Progenitor cell of endocrine pancreas (in vitro differentiated cells): ENCODE results near the gene IL23R. TPM values are rescaled to one million over a fixed set of nuclear protein-coding genes. Genes with fewer than 3 reads are reported as not detected.

Experiments used
- DNase-seq: peaks from one replicate; pipeline ENCODE4 v3.0.0; 2021; ENCODE audit warnings: low spot score; ENCODE audit not compliant: unreplicated experiment
- H3K27ac Mint-ChIP-seq: 2 replicates; pipeline ENCODE4 v1.8.0; 2021; ENCODE audit warnings: mild to moderate bottlenecking, moderate library complexity, mixed read lengths
- H3K27me3 Mint-ChIP-seq: 2 replicates; pipeline ENCODE4 v1.8.0; 2021; ENCODE audit warnings: mixed read lengths
- H3K36me3 Mint-ChIP-seq: 2 replicates; pipeline ENCODE4 v1.8.0; 2022; ENCODE audit warnings: mixed read lengths; ENCODE audit not compliant: insufficient read depth
- H3K4me1 Mint-ChIP-seq: 2 replicates; pipeline ENCODE4 v1.8.0; 2021; ENCODE audit warnings: low read depth, mixed read lengths
- H3K4me3 Mint-ChIP-seq: 2 replicates; pipeline ENCODE4 v1.8.0; 2021; ENCODE audit warnings: low read depth, mild to moderate bottlenecking, moderate library complexity, mixed read lengths
- H3K9me3 Mint-ChIP-seq: 2 replicates; pipeline ENCODE4 v1.8.0; 2021; ENCODE audit warnings: low read depth, mixed read lengths
- total RNA-seq: library from RNA; stranded (reverse); gene quantifications from 2 replicates; pipeline ENCODE4 v1.2.1, GENCODE V29; 2021
- TF ChIP-seq, protein P1 (sequence below): fragments of 200-600 bp; sonication (generic); IDR thresholded peaks from one replicate; pipeline ENCODE4 v1.5.0; 2021; ENCODE audit warnings: antibody characterized with exemption, mild to moderate bottlenecking; ENCODE audit not compliant: unreplicated experiment

IL23R gene
- total RNA-seq, 1 donor from 2014 or later = not detected

DNA sequence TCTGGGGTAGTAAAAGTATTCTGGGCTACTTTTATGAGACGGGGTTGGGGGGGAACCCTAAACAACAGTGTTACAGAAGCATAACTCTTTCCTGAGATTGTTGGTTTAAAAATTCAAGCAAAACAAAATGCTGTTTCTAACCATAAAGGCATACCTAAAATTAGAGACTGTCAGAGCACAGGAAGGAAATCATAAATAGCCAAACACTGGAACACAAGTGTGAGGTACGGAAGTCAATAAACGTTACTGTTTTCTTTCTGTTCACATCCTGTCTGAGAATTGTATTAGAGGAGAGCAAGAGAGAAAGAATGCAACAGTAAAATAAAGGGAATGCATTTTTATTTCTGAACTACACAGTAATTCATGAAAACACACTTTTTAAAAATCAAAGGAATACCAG lies 98.6 kb downstream of the IL23R start:
- no peak overlapping the region for H3K27ac Mint-ChIP-seq
- TF ChIP-seq, protein P1, sequence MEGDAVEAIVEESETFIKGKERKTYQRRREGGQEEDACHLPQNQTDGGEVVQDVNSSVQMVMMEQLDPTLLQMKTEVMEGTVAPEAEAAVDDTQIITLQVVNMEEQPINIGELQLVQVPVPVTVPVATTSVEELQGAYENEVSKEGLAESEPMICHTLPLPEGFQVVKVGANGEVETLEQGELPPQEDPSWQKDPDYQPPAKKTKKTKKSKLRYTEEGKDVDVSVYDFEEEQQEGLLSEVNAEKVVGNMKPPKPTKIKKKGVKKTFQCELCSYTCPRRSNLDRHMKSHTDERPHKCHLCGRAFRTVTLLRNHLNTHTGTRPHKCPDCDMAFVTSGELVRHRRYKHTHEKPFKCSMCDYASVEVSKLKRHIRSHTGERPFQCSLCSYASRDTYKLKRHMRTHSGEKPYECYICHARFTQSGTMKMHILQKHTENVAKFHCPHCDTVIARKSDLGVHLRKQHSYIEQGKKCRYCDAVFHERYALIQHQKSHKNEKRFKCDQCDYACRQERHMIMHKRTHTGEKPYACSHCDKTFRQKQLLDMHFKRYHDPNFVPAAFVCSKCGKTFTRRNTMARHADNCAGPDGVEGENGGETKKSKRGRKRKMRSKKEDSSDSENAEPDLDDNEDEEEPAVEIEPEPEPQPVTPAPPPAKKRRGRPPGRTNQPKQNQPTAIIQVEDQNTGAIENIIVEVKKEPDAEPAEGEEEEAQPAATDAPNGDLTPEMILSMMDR = no peak
- no peak overlapping the region for H3K4me3 Mint-ChIP-seq
- no peaks in the 10 kb centered on the region for H3K36me3 Mint-ChIP-seq
- DNase-seq = no peak
- H3K9me3 Mint-ChIP-seq = no peaks in the 10 kb centered on the region
- no peaks in the 10 kb centered on the region for H3K27me3 Mint-ChIP-seq
- H3K4me1 Mint-ChIP-seq = no peaks in the 10 kb centered on the region

DNA sequence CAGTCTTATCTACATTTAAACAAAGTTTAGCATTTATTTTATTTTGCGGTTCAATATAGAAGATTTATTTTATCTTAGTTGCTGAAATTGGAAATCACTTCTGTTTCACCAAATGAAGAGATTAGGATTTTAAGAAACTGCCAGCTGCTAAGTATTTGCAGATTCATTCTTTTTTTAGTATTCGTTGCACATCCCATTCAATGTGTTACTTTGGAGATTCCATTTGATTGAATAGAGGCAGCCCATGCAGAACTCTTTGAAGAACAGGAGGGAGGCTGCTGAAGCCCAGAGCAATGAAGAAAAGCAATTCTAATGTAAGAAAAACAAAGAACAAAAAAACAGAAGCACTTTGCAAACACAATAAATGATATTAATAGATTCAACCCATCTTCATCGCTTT lies 102.8 kb downstream of the IL23R start:
- no peak overlapping the region for H3K4me3 Mint-ChIP-seq
- no peaks in the 10 kb centered on the region for H3K4me1 Mint-ChIP-seq
- TF ChIP-seq, protein P1 = no peak
- no peaks in the 10 kb centered on the region for H3K27me3 Mint-ChIP-seq
- peaks cover 14% of the 10 kb centered on the region for H3K9me3 Mint-ChIP-seq
- no peak for DNase-seq
- H3K36me3 Mint-ChIP-seq = no peaks in the 10 kb centered on the region
- no peak overlapping the region for H3K27ac Mint-ChIP-seq

DNA sequence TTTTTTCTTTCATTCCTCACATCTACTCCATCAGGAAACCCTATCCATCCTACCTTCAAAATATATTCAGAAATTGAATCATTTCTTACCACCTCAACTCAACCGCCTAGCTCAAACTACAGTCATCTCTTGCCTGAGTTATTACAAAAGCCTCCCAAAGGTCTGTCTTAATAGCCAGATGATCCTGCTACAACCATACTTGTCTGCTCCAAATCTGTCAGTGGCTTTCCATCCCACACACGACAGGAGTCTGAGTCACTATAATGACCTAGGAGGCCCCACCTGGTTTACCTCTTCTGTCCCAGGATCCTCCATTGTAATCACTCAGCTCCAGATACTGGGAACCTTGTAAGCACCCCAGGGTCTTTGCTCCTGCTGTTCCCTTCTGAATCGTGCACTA lies 104.3 kb downstream of the IL23R start:
- Mint-ChIP-seq H3K27ac (no peak overlapping the region), H3K9me3 (peaks cover 14% of the 10 kb centered on the region)
- no peak for DNase-seq

DNA sequence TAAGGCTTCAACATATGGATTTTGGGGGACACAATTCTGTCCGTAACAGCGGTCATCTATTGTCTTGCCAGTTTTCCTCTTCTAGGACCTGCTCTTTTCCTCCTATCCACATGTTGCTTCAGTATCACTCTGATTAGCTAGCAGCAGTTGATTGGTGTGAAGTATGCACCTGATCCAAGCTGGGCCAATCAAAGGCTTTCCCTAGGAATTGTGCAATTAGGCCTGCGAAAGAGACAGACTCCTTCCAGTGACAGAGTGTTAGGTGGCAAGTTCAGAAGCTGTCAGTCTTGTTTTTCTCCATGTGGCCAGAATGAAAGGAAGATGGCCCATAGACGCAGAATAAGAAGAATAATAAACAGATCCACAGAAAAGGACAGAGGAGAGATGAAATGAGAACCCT lies 107.3 kb downstream of the IL23R start:
- Mint-ChIP-seq H3K36me3 (no peaks in the 10 kb centered on the region), H3K9me3 (peaks cover 17% of the 10 kb centered on the region), H3K4me1 (no peaks in the 10 kb centered on the region), H3K27me3 (no peaks in the 10 kb centered on the region), H3K4me3 (no peak overlapping the region), H3K27ac (no peak overlapping the region)
- no peak for DNase-seq
- TF ChIP-seq, protein P1 = no peak

More for the DNA sequence above, 104.3 kb downstream of the IL23R start:
- Mint-ChIP-seq H3K27me3 (no peaks in the 10 kb centered on the region), H3K4me1 (no peaks in the 10 kb centered on the region), H3K36me3 (no peaks in the 10 kb centered on the region), H3K4me3 (no peak overlapping the region)
- TF ChIP-seq, protein P1 = no peak

DNA sequence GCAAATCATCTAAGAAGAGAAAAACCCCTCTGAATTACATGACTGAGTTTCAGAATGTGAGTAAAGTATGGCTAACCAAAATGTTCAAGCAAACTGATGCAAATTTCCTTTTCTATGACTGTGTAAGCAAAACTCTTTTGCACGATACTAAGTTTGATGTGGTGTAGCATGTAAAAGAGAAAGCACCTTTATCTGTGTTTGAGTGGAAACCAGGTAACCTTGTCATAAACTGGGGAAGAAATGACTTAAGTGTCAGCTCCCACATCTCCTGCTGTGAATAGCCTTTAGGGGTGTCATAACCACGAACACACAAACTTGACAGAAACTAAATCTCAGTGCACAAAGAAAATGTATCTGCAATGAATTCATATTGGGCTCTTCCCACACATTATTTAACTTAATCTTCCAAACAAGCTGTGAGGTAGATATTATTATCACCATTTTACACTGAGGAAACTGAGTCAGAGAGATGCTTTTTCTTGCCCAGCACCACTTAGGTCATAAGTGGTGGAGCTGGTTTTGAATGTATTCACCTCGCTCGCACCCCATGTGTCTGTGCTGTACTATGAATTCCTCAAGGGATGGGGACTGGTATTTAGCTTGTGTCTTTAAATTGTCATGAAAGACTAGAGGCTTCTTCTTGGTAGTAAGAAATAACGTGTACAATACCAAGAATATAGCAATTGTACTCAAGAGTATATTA lies 108.5 kb downstream of the IL23R start:
- Mint-ChIP-seq H3K9me3 (peaks cover 17% of the 10 kb centered on the region), H3K4me3 (no peak overlapping the region), H3K36me3 (no peaks in the 10 kb centered on the region), H3K27me3 (no peaks in the 10 kb centered on the region), H3K4me1 (no peaks in the 10 kb centered on the region), H3K27ac (no peak overlapping the region)
- no peak for DNase-seq
- TF ChIP-seq, protein P1 = no peak
